Limb (tissue), 2 donors: Measurements from ENCODE around the gene STXBP4.
"Not testable (repeated sequence)": the region's sequence is repeated elsewhere in the genome, so short reads cannot be mapped to it uniquely, and the experiment has no call there.

ENCODE experiments used
- DNase-seq, 2 donors: peaks; one replicate each; pipeline ENCODE4 v3.0.0-alpha.2; 2016; ENCODE audit errors: extremely low spot score in 2 of 2

STXBP4 gene

DNA sequence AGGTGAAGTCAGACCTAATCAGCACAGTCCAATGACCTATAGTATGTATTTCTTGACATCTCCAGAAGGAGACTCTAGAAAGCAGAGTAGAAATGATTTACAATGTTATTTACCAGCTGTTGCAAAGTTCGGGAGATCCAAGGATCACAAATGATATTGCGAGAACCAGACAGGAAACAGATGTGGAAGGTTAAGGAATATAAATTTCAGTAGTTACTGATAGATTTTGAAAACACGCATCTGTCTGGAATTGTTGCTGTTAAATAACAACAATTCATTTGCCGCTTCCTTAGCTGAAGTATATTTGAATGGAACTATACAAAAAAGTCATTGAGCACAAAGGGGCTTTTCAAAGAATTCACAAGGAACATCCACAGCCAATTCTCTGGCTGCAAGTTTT is 72.0 kb downstream of the STXBP4 start:
- DNase-seq = no peak

DNA sequence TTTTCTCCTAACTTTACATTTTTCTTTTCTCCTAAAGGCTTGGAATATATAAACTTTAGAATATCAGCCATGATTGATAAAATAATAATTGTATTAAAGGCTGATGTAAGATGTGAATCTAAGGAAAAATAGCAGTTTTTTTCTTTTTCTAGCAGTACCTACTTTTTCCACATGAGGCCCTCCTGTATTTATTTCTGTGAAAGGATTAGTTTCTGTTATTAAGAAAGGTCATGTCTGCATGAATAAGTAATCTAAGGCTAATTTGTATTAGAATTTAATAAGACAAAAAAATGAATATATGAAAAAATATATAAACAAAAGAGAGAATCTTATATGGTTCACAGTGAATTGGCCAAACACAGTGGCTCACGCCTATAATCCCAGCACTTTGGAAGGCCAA is 85.3 kb downstream of the STXBP4 start:
- no peak for DNase-seq

DNA sequence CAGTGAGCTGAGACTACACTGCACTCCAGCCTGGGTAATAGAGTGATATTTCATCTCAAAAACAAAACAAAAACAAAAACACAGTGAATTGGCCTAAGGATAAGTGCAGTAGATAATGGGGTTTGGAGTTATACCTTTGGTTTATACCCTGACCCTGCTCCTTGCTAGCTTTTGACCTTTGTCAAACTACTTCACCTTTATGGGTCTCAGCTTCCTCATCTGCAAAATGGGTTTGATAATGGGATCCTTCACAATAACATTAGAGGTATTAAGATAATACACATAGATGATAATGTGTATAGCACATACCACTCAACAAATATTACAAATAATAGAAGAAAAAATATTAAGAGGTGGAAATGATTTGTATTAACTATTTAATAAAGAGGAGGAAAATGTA is 85.9 kb downstream of the STXBP4 start:
- no peak for DNase-seq

DNA sequence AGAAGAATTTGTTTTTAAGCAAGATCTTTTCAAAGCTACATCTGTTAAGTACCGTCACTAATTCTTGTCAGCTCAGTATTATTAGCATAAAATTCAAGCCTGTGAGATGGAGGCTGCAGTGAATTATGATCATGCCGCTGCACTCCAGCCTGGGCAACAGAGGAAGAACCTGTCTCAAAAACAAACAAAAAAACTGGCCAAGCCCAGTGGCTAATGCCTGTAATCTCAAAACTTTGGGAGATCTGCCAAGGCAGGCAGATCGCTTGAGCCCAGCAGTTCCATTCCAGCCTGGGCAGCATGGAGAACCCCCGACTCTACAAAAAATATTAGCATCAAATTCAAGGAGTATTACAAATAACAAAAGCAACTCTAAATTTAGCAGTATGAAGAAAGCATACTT is 88.0 kb downstream of the STXBP4 start:
- DNase-seq = no peak

DNA sequence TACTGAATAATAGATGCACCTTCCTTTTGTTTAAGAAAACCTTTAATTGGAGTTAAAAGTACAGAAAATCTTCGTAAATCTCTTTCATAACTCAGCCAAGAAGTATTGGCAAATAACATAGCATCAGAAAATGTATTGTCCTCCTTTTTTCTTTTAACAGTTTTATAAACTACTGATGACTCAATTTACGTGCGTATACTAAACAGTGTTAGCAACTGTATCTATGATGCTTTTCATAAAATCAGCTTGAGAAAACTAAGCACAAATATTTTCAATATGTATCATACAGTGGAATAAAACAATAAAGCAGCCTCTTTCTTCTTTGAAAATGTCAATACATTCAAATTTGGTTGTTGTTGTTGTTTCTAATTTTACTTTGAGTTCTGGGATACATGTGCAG is 88.6 kb downstream of the STXBP4 start:
- no peak for DNase-seq

DNA sequence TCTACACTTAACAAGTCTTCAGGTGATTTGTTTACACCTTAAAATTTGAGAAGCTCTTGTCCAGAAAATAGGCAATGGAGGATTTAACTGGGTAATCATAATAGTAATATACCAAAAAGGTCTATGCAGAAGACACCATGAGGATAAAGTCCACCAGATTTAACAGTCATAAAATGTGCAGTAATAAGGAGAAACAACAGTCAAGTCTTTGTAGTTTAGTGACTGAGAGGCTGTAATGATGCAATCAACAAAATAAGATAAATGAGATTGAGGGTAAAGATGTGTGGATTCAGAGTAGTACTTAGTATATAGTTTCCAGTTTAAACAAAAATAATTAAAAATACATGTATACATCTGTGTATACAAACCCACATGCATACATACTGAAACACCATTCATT is 91.2 kb downstream of the STXBP4 start:
- DNase-seq = no peak

DNA sequence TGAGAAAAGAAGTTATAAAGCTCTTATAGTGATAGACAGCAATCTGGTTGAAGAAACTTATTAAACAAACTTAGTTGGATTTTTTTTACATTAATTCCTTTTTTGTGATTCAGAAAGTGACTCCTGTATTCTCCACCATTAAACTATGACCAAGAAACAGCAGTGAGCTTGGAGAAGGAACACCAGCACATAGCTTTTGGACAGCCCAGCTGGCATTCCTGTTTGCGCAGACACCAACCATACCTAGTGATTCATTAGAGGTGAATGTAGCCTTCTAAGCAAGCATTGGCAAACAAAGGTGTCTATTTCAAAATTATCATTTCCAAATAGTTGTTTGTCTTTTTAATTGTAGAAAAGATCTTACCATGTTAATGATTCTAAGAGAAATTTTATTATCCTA is 94.4 kb downstream of the STXBP4 start:
- no peak for DNase-seq

DNA sequence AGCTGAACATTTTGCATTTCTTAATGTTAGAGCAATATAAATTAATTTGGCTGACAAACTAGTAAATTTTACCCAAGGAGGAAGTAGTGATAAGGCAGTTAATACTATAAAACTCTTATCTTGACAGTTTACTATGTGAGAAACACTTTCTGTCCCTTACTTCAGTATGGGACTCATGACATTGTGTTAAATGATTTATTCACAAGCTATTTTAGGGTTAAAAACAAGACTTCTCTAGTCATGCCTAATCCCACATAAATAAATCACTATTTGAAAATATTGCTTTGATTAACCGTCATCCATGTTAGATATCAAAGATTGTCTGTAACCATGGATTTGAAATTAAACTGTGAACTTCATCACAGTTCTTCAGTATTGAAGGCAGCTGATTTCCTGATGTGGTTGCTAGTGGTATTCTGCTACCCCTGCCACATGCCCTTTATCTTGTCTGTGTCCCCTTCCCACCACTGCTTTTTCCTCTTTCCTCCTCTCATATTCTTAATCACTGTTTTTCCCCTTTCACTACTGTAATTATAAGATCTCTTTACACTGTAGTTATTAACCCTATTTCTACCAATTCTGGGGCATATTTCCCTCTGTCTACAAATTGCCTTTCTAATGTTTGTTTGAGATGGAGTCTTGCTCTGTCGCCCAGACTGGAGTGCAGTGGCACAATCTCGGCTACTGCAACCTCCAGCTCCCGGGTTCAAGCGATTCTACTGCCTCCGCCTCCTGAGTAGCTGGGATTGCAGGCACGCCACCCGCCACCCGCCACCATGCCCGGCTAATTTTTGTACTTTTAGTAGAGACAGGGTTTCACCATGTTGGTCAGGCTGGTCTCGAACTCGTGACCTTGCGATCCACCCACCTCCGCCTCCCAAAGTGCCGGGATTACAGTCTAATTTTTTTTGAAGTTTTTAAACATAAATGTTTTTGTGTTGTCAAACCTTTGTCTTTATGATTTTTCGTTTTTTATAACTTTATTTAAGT is 95.6 kb downstream of the STXBP4 start:
- no peak for DNase-seq

DNA sequence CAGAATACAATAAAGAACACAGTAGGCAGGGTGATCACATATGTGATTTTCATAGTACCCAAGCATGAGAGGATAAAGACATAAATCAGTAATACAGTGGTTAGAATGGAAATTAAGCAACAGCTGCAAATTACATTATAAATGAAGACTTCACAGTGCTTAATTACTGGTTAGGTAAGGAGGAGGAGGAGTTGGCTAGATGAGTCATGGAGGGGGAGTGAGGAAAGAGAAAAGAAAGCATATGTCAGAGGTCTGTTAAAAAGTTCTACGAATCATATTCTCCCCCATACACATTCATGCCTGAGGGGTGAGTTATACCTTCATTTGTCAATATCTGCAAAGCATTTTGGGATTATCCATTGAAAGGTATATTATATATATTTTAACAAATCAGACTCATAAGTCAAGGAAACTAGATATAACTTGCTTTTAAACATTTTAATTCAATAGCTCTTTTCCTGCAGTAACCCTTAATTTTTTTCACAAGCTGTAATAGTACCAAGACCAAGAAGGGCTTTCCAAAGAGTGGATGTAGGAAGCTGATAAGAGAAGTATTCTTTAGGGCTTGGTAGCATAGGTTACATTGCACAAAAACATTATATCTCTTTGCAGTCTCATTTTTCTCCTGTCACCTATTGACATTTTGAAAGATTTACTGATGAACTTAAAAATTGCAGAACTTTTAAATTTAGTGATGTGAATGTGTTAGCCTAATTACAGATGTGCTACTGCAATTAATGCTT is 99.3 kb downstream of the STXBP4 start:
- DNase-seq = no peak

DNA sequence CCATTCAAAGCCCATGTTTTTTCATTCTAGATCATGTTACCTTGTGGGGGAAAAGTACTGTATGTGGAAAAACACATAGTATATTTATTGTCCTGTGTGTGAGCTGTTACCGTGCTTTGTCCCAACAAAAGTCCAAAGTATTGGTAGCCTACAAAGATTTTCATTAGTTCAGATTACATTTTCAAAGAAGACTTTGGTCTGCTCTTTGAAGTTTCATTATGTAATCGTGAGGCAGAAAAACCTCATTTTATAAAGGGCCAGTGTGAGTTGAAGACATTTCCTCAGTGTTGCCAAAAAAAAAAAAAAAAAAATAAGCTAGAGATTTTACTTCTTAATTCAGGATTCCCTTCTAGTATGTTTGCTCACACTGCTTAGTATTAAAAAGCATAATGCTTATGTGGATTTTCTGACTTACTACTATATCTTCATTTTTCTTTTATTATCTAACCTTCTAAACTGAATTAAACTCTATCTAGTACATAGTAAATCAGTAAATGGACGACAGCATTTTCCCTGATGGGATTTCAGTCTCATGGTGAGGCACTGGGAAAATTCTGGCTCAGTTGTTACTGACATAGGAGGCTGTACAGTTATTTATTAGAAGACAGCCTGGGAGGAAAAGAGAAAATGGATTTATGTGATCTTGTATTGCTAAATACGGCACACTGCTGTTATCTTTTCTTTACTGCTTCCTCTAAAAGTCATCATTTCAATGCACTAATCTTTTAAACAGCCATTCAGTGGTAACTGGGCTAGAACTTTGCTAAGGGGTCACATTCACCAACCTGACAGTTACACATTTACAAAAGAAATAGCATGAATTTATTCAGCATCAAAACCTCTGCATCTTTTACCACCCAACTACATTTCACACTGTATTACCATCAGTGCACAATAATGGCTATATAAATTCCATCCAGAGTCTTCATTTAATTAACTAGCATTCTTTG is 100.6 kb downstream of the STXBP4 start:
- no peak for DNase-seq

DNA sequence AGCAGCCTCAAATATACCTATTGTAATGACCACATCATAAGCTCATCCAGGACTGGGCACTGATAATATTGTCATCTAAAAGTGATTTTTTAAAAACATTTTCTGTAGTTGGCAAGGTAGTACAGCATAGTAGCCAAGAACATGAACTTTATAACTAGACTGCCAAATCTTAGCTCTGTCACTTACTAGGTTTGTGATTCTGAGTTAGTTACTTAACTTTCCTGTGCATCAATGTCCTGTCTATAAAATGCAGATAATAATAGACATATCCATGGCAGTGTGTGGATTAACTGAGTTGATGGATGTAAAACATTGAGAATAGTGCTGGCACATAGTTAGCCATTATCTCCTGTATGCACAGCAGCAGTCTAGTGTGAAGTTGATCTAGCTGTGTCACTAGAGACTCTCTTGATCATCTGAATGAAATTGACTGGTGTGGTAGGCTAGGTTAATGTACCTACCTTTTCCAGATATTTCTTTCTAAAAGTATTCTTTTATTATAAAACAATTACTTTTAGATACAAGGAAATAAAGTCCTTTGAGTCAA is 101.5 kb downstream of the STXBP4 start:
- DNase-seq = no peak

DNA sequence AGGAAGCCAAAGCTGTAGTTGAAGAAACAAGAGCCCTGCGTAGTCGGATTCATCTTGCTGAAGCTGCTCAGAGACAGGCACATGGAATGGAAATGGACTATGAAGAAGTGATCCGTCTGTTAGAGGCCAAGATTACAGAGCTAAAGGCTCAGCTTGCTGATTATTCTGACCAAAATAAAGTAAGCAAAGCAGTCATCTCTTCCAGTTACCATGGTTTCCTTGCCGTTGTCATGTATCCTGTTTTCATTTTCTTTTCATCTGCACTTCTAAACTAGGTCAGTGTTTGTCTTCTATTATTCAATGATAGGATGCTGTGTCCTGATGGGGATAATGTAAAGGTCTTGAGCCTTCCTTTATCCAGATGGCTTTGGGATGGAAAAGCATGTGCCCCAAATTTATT is 104.3 kb downstream of the STXBP4 start:
- no peak for DNase-seq

DNA sequence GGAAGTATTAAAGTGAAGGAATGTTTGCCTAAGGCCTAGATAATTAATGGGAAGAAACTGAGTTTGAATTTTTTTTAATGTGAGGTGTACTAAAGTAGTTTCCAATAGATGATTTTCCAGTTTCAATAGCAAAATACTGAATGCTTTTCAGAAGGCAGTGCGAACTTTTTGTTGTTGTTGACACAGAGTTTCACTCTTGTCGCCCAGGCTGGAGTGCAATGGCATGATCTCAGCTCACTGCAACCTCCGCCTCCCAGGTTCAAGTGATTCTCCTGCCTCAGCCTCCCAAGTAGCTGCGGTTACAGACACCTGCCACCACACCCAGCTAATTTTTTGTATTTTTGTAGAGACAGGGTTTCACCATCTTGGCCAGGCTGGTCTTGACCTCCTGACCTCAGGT is 104.9 kb downstream of the STXBP4 start:
- not testable (repeated sequence) for DNase-seq

DNA sequence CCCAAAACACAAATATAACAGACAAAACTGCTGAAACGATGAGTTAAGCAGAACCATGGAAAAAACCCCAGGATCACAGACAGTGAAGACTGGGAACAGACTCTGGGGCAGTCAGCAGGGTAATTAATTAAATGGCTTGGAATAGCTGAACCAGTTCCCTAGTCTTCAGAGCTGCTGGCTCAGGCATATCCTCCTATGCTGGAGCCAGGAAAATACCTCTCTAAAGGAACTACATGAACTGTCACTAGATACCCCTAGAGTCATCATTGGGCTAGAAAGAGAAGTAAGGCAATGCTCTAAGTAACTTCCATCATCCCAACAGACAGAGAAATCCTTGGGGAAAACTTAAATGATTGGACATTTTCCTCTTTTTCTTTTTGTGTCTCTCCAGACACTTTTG is 113.0 kb downstream of the STXBP4 start:
- no peak for DNase-seq

DNA sequence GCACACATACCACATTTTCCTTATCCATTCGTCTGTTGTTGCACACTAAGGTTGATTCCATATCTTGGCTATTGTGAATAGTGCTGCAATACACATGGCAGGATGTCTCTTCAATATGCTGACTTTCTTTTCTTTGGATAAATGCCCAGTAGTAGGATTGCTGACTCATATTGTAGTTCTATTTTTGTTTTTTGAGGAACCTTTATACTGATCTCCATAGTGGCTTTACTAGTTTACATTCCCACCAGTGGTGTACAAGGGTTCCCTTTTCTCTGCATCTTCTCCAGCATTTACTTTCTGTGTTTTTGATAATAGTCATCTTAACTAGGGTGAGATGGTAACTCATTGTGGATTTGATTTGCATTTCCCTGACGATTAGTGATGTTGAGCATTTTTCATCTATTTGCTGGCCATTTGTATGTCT is 118.1 kb downstream of the STXBP4 start:
- no peak for DNase-seq

DNA sequence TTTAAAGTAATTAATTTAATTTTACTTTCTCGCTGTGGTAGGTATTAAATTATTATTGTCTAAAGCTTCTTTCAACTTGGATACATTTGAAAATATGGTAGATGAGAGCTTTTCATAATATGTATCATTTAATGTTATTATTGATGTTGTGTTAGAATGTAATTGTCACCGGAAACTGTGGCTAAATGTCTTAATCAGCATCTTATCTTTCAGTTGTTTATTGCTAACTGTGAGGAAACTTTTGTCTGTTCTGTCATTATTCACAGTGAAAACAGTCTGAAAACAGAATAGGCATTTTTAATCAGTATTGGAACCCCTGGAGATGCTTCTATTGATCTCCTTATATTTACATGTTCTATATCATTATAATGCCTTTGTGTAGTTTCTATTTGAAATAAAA is 120.7 kb downstream of the STXBP4 start:
- no peak for DNase-seq

DNA sequence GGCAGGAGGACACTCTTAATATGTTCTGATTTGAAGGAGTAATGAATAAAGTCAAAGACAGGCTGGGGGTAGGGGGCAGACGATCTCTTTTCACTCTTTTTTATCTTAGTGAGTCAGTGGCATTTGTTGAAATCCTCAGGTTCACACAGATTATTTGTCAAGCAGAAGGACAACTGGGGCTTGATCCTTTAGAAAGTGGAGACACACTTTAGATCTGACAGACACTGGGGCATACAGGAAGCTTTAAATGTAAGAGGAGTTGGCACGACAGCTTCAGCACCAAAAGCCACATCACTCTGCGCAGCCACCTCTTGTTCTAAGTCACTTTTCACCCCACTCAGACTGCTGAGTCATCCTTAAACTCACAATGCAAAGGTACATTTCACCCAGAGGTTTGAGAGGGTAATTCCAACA is 121.5 kb downstream of the STXBP4 start:
- DNase-seq = no peak

DNA sequence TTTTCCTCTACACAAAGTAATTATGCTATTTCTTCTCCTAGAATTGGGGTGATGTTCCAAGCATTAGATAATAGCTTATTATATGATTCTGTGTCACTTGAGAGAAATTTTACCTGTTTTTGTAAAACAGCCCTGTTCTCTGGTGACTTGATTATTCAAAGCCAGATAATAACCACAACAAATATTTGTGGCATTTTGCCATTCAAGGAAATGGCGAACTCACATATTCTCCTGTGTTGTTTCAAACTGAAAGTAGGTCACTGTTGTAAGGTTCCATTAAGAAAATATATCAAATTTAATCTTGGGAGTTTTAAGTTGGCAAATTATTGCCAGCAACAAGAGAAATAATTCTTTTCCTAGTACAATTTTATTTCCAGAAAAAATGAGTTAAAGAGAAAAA is 124.8 kb downstream of the STXBP4 start:
- no peak for DNase-seq

DNA sequence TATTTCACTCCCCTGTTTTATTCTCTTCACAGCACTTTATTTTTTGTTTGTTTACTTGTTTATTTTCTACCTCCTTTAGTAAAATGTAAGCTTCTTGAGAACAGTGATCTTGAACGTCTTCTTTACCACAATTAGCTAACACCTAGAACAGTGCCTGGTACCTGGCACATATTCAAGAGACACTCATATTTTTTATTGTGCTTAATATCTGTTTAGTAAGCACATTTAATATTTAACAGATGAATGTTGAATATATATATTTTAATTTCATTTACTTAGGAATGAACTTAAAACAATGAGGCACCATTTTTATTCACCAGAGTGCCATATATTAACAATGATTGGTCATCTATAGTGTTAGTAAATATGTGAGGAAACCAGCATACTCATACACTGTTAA is 130.2 kb downstream of the STXBP4 start:
- no peak for DNase-seq

DNA sequence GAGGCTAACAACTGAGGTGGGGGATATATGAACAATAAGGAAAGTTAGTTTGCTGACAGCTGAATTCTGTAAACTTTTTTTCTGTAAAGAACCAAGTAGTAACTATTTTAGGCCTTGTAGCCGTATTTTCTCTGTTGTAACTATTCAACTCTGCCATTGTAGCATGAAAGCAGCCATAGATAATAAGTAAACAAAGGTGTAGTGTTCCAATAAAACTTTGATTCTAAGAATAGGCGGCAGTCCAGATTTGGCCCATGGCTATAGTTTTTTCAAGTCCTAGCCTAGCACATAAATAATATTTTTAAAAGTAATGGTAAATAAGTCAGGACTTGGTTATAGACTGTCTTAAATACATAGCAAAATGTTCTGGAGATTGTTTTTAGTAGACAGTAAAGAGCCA is 142.0 kb downstream of the STXBP4 start:
- no peak for DNase-seq

DNA sequence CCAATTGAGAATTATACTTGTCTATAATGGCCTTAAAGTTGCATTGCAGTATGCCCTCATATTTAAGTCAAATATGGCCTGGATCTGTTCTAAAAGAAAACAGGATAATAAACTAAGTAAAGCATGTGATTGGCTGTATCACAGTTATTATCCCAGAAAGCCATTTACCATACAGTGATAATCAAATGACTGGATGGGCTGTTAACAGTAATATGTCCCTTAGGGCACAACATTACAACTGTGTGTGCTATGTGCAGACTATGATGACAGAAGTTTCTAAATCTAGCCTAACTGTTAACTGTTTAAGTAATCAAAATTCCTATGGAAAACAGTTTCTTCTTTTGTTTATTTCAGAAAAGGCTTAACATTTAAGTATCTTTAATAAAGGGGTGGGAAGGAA is 145.7 kb downstream of the STXBP4 start:
- no peak for DNase-seq
